ENCODE measurements around the gene TBC1D10B. TPM values are rescaled to one million over a fixed set of nuclear protein-coding genes. Genes with fewer than 3 reads are reported as not detected.

Gene TBC1D10B
- 33.7 and 36.0 TPM in 2 replicates for total RNA-seq (2014; rRNA removed; shearing (Covaris generic))

- peak; percentile 99 to 100 for DNase-seq
- Histone ChIP-seq H3K9me3 (replicated peaks) (no peaks in the 10 kb centered on the region), H3K4me3 (peak within 1 kb of the TSS; percentile 70), H3K27ac (peak within 1 kb of the TSS; percentile 69), H3K4me1 (peaks cover 24% of the 10 kb centered on the region), H3K36me3 (peaks cover 11% of the 10 kb centered on the region), H3K27me3 (no peaks in the 10 kb centered on the region)
Observed at GRCh38 chr16:30370456-30371247, at the start of gene TBC1D10B. Gene TBC1D10B (minus strand): TSS chr16:30370494. CDS start chr16:30370183, 311 bp downstream.

- Histone ChIP-seq H3K4me3 (no peak overlapping the region), H3K4me1 (no peaks in the 10 kb centered on the region), H3K9me3 (replicated peaks) (no peaks in the 10 kb centered on the region), H3K27me3 (no peaks in the 10 kb centered on the region), H3K27ac (no peak overlapping the region), H3K36me3 (peaks cover 49% of the 10 kb centered on the region)
- no peak for DNase-seq
Observed at GRCh38 chr16:30418350-30419181, 48.3 kb upstream of the TBC1D10B start.

- H3K27ac ChIP-seq = no peak overlapping the region
- no peak overlapping the region for H3K4me3 ChIP-seq
- H3K4me1 ChIP-seq = no peaks in the 10 kb centered on the region
- H3K27me3 ChIP-seq = no peaks in the 10 kb centered on the region
- peaks cover 49% of the 10 kb centered on the region for H3K36me3 ChIP-seq
- no peak for DNase-seq
- no peaks in the 10 kb centered on the region for H3K9me3 ChIP-seq (replicated peaks)
Observed at GRCh38 chr16:30417529-30418349, 47.4 kb upstream of the TBC1D10B start.

- Histone ChIP-seq H3K4me1 (no peaks in the 10 kb centered on the region), H3K27me3 (no peaks in the 10 kb centered on the region), H3K9me3 (replicated peaks) (no peaks in the 10 kb centered on the region), H3K4me3 (no peak overlapping the region), H3K27ac (no peak overlapping the region), H3K36me3 (peaks cover 46% of the 10 kb centered on the region)
- DNase-seq = no peak
Observed at GRCh38 chr16:30416624-30417528, 46.6 kb upstream of the TBC1D10B start.

GRCh38 chr16:30416047-30416603 is 45.8 kb upstream of the TBC1D10B start:
- H3K4me1 ChIP-seq = no peaks in the 10 kb centered on the region
- H3K4me3 ChIP-seq = no peak overlapping the region
- no peak overlapping the region for H3K27ac ChIP-seq
- H3K36me3 ChIP-seq = peaks cover 46% of the 10 kb centered on the region
- no peaks in the 10 kb centered on the region for H3K27me3 ChIP-seq
- H3K9me3 ChIP-seq (replicated peaks) = no peaks in the 10 kb centered on the region
- DNase-seq = no peak

- no peak overlapping the region for H3K4me3 ChIP-seq
- H3K9me3 ChIP-seq (replicated peaks) = no peaks in the 10 kb centered on the region
- no peak overlapping the region for H3K27ac ChIP-seq
- H3K36me3 ChIP-seq = peaks cover 38% of the 10 kb centered on the region
- DNase-seq = no peak
- H3K4me1 ChIP-seq = no peaks in the 10 kb centered on the region
- H3K27me3 ChIP-seq = no peaks in the 10 kb centered on the region
Observed at GRCh38 chr16:30414159-30414558, 43.9 kb upstream of the TBC1D10B start.

GRCh38 chr16:30413112-30413806 is 43.0 kb upstream of the TBC1D10B start:
- Histone ChIP-seq H3K36me3 (peaks cover 29% of the 10 kb centered on the region), H3K4me3 (no peak overlapping the region), H3K27me3 (no peaks in the 10 kb centered on the region), H3K9me3 (replicated peaks) (no peaks in the 10 kb centered on the region), H3K27ac (no peak overlapping the region), H3K4me1 (0 out of 2 replicates have a peak, but pooled peaks cover under 1% of the 10 kb centered on the region)
- DNase-seq = no peak

- Histone ChIP-seq H3K4me3 (no peak overlapping the region), H3K4me1 (peaks cover 7% of the 10 kb centered on the region), H3K9me3 (replicated peaks) (no peaks in the 10 kb centered on the region), H3K27ac (no peak overlapping the region), H3K27me3 (no peaks in the 10 kb centered on the region), H3K36me3 (peaks cover 24% of the 10 kb centered on the region)
- DNase-seq = peak; percentile 92 to 97
Observed at GRCh38 chr16:30409125-30410060, 39.1 kb upstream of the TBC1D10B start.

GRCh38 chr16:30407804-30408534 is 37.7 kb upstream of the TBC1D10B start:
- DNase-seq = peak in 1 of 2 experiments; percentile 31
- Histone ChIP-seq H3K4me1 (peaks cover 7% of the 10 kb centered on the region), H3K4me3 (peak overlapping the region; percentile 69)

GRCh38 chr16:30407102-30407803 is 37.0 kb upstream of the TBC1D10B start, which contains the start of gene ZNF771:
Gene ZNF771 (plus strand): TSS chr16:30407606. CDS start chr16:30408054, 448 bp downstream.
- H3K36me3 ChIP-seq = peaks cover 6% of the 10 kb centered on the region
- H3K9me3 ChIP-seq (replicated peaks) = no peaks in the 10 kb centered on the region
- H3K27ac ChIP-seq = peak within 1 kb of the TSS; percentile 63
- DNase-seq = peak; percentile 94 to 95
- H3K27me3 ChIP-seq = no peaks in the 10 kb centered on the region
- H3K4me3 ChIP-seq = peak within 1 kb of the TSS; percentile 69
- H3K4me1 ChIP-seq = peaks cover 7% of the 10 kb centered on the region

More at GRCh38 chr16:30407804-30408534, 37.7 kb upstream of the TBC1D10B start:
- no peaks in the 10 kb centered on the region for H3K9me3 ChIP-seq (replicated peaks)
- peak overlapping the region; percentile 63 for H3K27ac ChIP-seq
- peaks cover 14% of the 10 kb centered on the region for H3K36me3 ChIP-seq
- no peaks in the 10 kb centered on the region for H3K27me3 ChIP-seq

GRCh38 chr16:30406795-30407101 is 36.5 kb upstream of the TBC1D10B start:
- Histone ChIP-seq H3K36me3 (peaks cover 6% of the 10 kb centered on the region), H3K4me1 (peaks cover 8% of the 10 kb centered on the region), H3K4me3 (peak overlapping the region; percentile 69), H3K27me3 (no peaks in the 10 kb centered on the region), H3K9me3 (replicated peaks) (no peaks in the 10 kb centered on the region), H3K27ac (peak overlapping the region; percentile 63; the same call in 1 of the 2 replicates)
- DNase-seq = no peak
